ENCODE data around the gene UPB1. TPM values are rescaled to one million over a fixed set of nuclear protein-coding genes. Genes with fewer than 3 reads are reported as not detected.

UPB1 gene
- total and polyA plus RNA-seq, 2 experiments from 2014 or later = 0.13 TPM; not detected in 1

- no peaks in the 10 kb centered on the region for H3K36me3 Mint-ChIP-seq (ENCODE audit: low read depth)
- no peaks in the 10 kb centered on the region; the same call in 1 of the 2 replicates for H3F3A ChIP-seq (replicated peaks; ENCODE audit: low read depth)
- peaks cover 5% of the 10 kb centered on the region; the same call in 1 of the 2 replicates for H3K4me1 ChIP-seq (ENCODE audit: insufficient read depth)
- H3K79me2 ChIP-seq (replicated peaks; ENCODE audit: insufficient read depth) = no peaks in the 10 kb centered on the region
- DNase-seq (ENCODE audit: low spot score) (no peak), ATAC-seq (no peak)
- no peak overlapping the region for H3K27ac Mint-ChIP-seq
- H3K27me3 ChIP-seq (ENCODE audit: insufficient read depth) = peaks cover 6% of the 10 kb centered on the region
- H3K9me3 Mint-ChIP-seq = no peaks in the 10 kb centered on the region
- no peak overlapping the region for H3K4me2 ChIP-seq
- H3K27me3 Mint-ChIP-seq (ENCODE audit: insufficient read depth, low read depth, poor library complexity) = peaks cover 4% of the 10 kb centered on the region
- H3K9me2 ChIP-seq (ENCODE audit: insufficient read depth) = no peaks in the 10 kb centered on the region
- no peaks in the 10 kb centered on the region for H3K36me3 ChIP-seq (ENCODE audit: insufficient read depth)
- H3K27ac ChIP-seq (ENCODE audit: low read depth) = no peak overlapping the region
- H3K4me1 Mint-ChIP-seq = peaks cover 11% of the 10 kb centered on the region
- no peak for TF ChIP-seq NANOG (IDR thresholded peaks at IDR 0.05; ENCODE audit: borderline replicate concordance)
- TF ChIP-seq ZNF462 (CRISPR knock-in tag; IDR thresholded peaks at IDR 0.05) = no peak
- no peak for TF ChIP-seq JUNB (IDR thresholded peaks at IDR 0.05; ENCODE audit: unreplicated experiment)
- TF ChIP-seq ZNF331 (CRISPR knock-in tag; IDR thresholded peaks at IDR 0.05; ENCODE audit: low read depth) = no peak
- no peak for TF ChIP-seq CTCF (conservative IDR thresholded peaks at IDR 0.05; ENCODE audit: low read depth in 2 of 2)
- no peak for TF ChIP-seq CREB1 (CRISPR knock-in tag; IDR thresholded peaks at IDR 0.05; ENCODE audit: low read depth)
- no peak for TF ChIP-seq EZH2phosphoT487 (IDR thresholded peaks at IDR 0.05; ENCODE audit: unreplicated experiment)
- no peak for TF ChIP-seq POLR2AphosphoS5 (IDR thresholded peaks at IDR 0.05; ENCODE audit: low read depth)
- TF ChIP-seq ETS1 (IDR thresholded peaks at IDR 0.05) = no peak
- TF ChIP-seq REST (IDR thresholded peaks at IDR 0.05; ENCODE audit: unreplicated experiment) = no peak
- no peak overlapping the region for H2AFZ ChIP-seq
- H3K4me3 Mint-ChIP-seq = no peak overlapping the region
- H3K4me3 ChIP-seq = no peak overlapping the region
- no peaks in the 10 kb centered on the region for H4K20me1 ChIP-seq (replicated peaks; ENCODE audit: insufficient read depth)
Measured at GRCh38 chr22:24501301-24502005, 6.3 kb downstream of the UPB1 start.
